ENCODE results near the gene SEC16B. TPM values are rescaled to one million over a fixed set of nuclear protein-coding genes. Genes with fewer than 3 reads are reported as not detected.

SEC16B gene
- total RNA-seq, 1 experiment from 2014 or later = 0.07 TPM

DNA sequence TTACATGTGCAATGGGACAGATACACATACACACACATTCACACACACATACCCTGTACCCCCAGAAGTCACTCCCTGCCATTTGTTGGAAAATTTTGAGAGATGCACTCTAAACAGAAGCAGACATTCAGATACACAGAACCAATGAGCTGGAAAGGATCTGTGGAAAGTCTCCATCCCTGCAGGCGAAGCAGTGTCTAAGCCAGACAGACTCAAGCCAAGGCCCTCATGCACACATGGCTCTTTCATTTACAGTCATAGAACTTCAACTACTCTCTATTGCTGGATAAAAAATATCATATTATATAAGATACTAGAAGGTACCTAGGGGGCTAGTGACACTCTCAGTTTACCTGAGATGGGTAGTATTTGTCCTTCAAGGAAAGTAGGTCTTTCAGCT is 7.3 kb upstream of the SEC16B start:
- intact Hi-C loops (cut with micrococcal nuclease) = no loop called here
- Histone ChIP-seq H4K20me1 (ENCODE audit: low read length) (no peaks in the 10 kb centered on the region), H3K79me2 (ENCODE audit: low read length) (no peaks in the 10 kb centered on the region), H3K27me3 (ENCODE audit: low read length) (no peaks in the 10 kb centered on the region), H3K9me3 (ENCODE audit: low read length) (no peaks in the 10 kb centered on the region), H3K4me2 (ENCODE audit: low read length) (no peak overlapping the region), H3K9ac (ENCODE audit: low read length) (no peak overlapping the region), H3K4me1 (ENCODE audit: insufficient read depth, low read length) (no peaks in the 10 kb centered on the region), H3K9me2 (replicated peaks; ENCODE audit: low read length) (no peaks in the 10 kb centered on the region), H3F3A (ENCODE audit: low read length, unreplicated experiment) (no peaks in the 10 kb centered on the region), H3K4me3 (ENCODE audit: low read length) (no peak overlapping the region), H2AFZ (ENCODE audit: low read length) (no peak overlapping the region), H3K36me3 (ENCODE audit: low read depth, low read length) (no peaks in the 10 kb centered on the region), H3K27ac (ENCODE audit: low read length) (no peak overlapping the region)
- no peak for ATAC-seq
- ChIA-PET CTCF (no interaction called here), POLR2A (ENCODE audit: unreplicated experiment) (no interaction called here)
- DNase-seq = no peak
- TF ChIP-seq, protein P1, sequence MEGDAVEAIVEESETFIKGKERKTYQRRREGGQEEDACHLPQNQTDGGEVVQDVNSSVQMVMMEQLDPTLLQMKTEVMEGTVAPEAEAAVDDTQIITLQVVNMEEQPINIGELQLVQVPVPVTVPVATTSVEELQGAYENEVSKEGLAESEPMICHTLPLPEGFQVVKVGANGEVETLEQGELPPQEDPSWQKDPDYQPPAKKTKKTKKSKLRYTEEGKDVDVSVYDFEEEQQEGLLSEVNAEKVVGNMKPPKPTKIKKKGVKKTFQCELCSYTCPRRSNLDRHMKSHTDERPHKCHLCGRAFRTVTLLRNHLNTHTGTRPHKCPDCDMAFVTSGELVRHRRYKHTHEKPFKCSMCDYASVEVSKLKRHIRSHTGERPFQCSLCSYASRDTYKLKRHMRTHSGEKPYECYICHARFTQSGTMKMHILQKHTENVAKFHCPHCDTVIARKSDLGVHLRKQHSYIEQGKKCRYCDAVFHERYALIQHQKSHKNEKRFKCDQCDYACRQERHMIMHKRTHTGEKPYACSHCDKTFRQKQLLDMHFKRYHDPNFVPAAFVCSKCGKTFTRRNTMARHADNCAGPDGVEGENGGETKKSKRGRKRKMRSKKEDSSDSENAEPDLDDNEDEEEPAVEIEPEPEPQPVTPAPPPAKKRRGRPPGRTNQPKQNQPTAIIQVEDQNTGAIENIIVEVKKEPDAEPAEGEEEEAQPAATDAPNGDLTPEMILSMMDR (conservative IDR thresholded peaks at IDR 0.05; ENCODE audit: low read depth, low read length) = no peak
- TF ChIP-seq EZH2phosphoT487 (IDR thresholded peaks at IDR 0.05; ENCODE audit: borderline replicate concordance, low read length) = no peak
- TF ChIP-seq EZH2 (IDR thresholded peaks at IDR 0.05; ENCODE audit: low read length, unreplicated experiment) = no peak
- no TSS peak for BruUV-seq (replicated peaks)

DNA sequence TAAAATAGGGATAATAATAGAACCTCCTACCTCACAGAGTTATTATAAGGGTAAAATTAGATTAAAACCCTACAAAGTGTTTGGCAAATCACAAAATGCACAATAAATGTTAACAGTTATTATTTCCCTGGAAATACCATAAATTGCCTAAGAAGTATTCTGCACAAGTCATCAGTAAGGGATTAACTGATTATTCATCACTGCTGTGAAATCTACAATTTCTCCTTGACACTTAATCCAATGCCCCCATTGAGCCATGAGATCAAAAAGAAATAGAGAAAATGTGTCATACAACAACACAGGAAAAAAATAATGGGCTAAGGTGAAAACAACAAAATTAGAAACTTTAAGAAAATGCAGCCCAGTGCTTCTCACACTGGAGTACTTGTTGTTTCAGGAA is 6.7 kb upstream of the SEC16B start:
- no peaks in the 10 kb centered on the region for H3K9me3 ChIP-seq (ENCODE audit: low read length)
- BruUV-seq (replicated peaks) = no TSS peak
- H3K27ac ChIP-seq (ENCODE audit: low read length) = no peak overlapping the region
- ATAC-seq (no peak), DNase-seq (no peak)
- no peak overlapping the region for H3K4me2 ChIP-seq (ENCODE audit: low read length)
- TF ChIP-seq EZH2 (IDR thresholded peaks at IDR 0.05; ENCODE audit: low read length, unreplicated experiment) = no peak
- TF ChIP-seq EZH2phosphoT487 (IDR thresholded peaks at IDR 0.05; ENCODE audit: borderline replicate concordance, low read length) = no peak
- TF ChIP-seq, protein P1 (conservative IDR thresholded peaks at IDR 0.05; ENCODE audit: low read depth, low read length) = no peak
- H3K27me3 ChIP-seq (ENCODE audit: low read length) = no peaks in the 10 kb centered on the region
- H3K79me2 ChIP-seq (ENCODE audit: low read length) = no peaks in the 10 kb centered on the region
- no peaks in the 10 kb centered on the region for H3F3A ChIP-seq (ENCODE audit: low read length, unreplicated experiment)
- H3K9ac ChIP-seq (ENCODE audit: low read length) = no peak overlapping the region
- H3K4me1 ChIP-seq (ENCODE audit: insufficient read depth, low read length) = no peaks in the 10 kb centered on the region
- H3K4me3 ChIP-seq (ENCODE audit: low read length) = no peak overlapping the region
- H4K20me1 ChIP-seq (ENCODE audit: low read length) = no peaks in the 10 kb centered on the region
- H3K9me2 ChIP-seq (replicated peaks; ENCODE audit: low read length) = no peaks in the 10 kb centered on the region
- intact Hi-C loops (cut with micrococcal nuclease) = no loop called here
- H2AFZ ChIP-seq (ENCODE audit: low read length) = no peak overlapping the region
- no peaks in the 10 kb centered on the region for H3K36me3 ChIP-seq (ENCODE audit: low read depth, low read length)
- CTCF ChIA-PET = no interaction called here
- POLR2A ChIA-PET (ENCODE audit: unreplicated experiment) = no interaction called here

DNA sequence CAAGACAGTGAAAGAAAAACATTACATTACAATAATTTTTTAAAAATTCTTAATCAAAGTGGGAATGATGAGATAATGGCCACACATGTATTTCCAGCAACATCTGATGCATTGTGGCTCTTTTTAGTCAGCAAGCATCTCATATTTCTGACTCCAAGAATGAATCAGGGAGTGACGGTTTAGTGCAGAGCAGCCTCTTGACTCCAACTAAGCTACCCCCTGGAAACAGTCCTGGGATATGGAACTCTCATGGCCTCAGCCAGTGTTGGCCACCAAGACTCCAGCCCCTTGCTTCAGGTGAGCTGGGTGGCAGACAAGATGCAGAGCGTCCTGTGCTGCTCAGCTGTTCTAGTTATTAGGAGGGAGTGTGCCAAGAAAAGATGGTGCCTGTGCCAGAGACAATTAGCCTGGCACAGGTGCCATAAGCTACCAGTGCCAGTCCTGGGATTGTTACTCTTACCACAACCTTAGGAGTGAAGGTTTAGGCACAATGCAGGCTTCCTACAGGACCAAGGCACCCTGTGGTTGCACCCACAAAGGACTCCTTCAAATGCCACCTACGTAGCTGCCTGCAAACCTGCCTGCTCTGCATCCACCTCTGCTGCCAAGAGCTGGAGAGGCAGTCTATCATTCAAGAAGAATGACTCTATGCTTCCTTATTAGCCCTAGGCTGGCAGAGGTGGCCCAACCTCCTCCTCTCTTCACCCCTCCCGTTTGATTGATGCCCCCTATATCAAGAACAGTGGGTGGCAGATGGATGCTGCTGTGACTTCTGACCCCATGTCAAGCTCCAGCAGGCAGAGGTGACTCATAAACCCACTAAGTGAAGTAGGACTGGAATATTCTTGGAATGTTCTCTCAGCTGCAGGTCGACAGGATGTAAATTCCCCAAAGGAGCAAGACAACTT is 6.0 kb upstream of the SEC16B start:
- Histone ChIP-seq H4K20me1 (ENCODE audit: low read length) (no peaks in the 10 kb centered on the region), H2AFZ (ENCODE audit: low read length) (no peak overlapping the region), H3K4me2 (ENCODE audit: low read length) (no peak overlapping the region), H3K4me1 (ENCODE audit: insufficient read depth, low read length) (no peaks in the 10 kb centered on the region), H3F3A (ENCODE audit: low read length, unreplicated experiment) (no peaks in the 10 kb centered on the region), H3K27ac (ENCODE audit: low read length) (no peak overlapping the region), H3K9me2 (replicated peaks; ENCODE audit: low read length) (no peaks in the 10 kb centered on the region), H3K27me3 (ENCODE audit: low read length) (no peaks in the 10 kb centered on the region), H3K9me3 (ENCODE audit: low read length) (no peaks in the 10 kb centered on the region), H3K9ac (ENCODE audit: low read length) (no peak overlapping the region), H3K4me3 (ENCODE audit: low read length) (no peak overlapping the region), H3K79me2 (ENCODE audit: low read length) (no peaks in the 10 kb centered on the region), H3K36me3 (ENCODE audit: low read depth, low read length) (no peaks in the 10 kb centered on the region)
- DNase-seq (no peak), ATAC-seq (no peak)
- BruUV-seq (replicated peaks) = no TSS peak
- ChIA-PET POLR2A (ENCODE audit: unreplicated experiment) (no interaction called here), CTCF (no interaction called here)
- intact Hi-C loops (cut with micrococcal nuclease) = no loop called here
- no peak for TF ChIP-seq EZH2 (IDR thresholded peaks at IDR 0.05; ENCODE audit: low read length, unreplicated experiment)
- TF ChIP-seq EZH2phosphoT487 (IDR thresholded peaks at IDR 0.05; ENCODE audit: borderline replicate concordance, low read length) = no peak
- TF ChIP-seq, protein P1 (conservative IDR thresholded peaks at IDR 0.05; ENCODE audit: low read depth, low read length) = no peak
